Astrocyte (in vitro differentiated cells and primary cell): ENCODE data around the gene IL5RA. TPM values are rescaled to one million over a fixed set of nuclear protein-coding genes. Genes with fewer than 3 reads are reported as not detected.

ENCODE experiments used
- DNase-seq: peaks from one replicate; pipeline ENCODE4 v3.0.0-alpha.2; 2010; ENCODE audit warnings: low read depth
- FAIRE-seq: peaks from 2 replicates; lab custom pipeline; 2011; peaks lifted over from hg19 to GRCh38; lab: Jason Lieb, UNC
- H2AFZ ChIP-seq: 2 replicates; pipeline ENCODE4 v1.6.0; 2012; ENCODE audit warnings: low read depth, low read length, inconsistent platforms
- H3K27ac ChIP-seq: 2 replicates; pipeline ENCODE4 v1.5.1; 2011; ENCODE audit warnings: low read depth, low read length, inconsistent platforms
- H3K27me3 ChIP-seq: 2 replicates; pipeline ENCODE4 v1.6.0; 2011; ENCODE audit warnings: low read length, inconsistent platforms; ENCODE audit not compliant: insufficient read depth
- H3K36me3 ChIP-seq: 2 replicates; pipeline ENCODE4 v1.5.1; 2011; ENCODE audit warnings: low read length, inconsistent platforms; ENCODE audit not compliant: insufficient read depth
- H3K4me1 ChIP-seq: 2 replicates; pipeline ENCODE4 v1.5.1; 2011; ENCODE audit warnings: low read length, inconsistent platforms; ENCODE audit not compliant: insufficient read depth
- H3K4me2 ChIP-seq: 2 replicates; pipeline ENCODE4 v1.6.0; 2012; ENCODE audit warnings: low read length, inconsistent platforms
- H3K4me3 ChIP-seq: 2 replicates; pipeline ENCODE4 v1.5.1; 2011; ENCODE audit warnings: low read depth, mild to moderate bottlenecking, low read length, inconsistent platforms; ENCODE audit not compliant: insufficient read depth
- H3K79me2 ChIP-seq: 2 replicates; pipeline ENCODE4 v1.6.0; 2012; ENCODE audit warnings: mild to moderate bottlenecking, low read length, inconsistent platforms; ENCODE audit not compliant: insufficient read depth
- H3K9ac ChIP-seq: 2 replicates; pipeline ENCODE4 v1.6.0; 2012; ENCODE audit warnings: mild to moderate bottlenecking, low read length, inconsistent platforms
- H3K9me3 ChIP-seq: 2 replicates; pipeline ENCODE4 v1.5.1; 2012; ENCODE audit warnings: low read depth, mild to moderate bottlenecking, low read length, inconsistent platforms; ENCODE audit not compliant: insufficient read depth
- H4K20me1 ChIP-seq: 2 replicates; pipeline ENCODE4 v1.6.0; 2012; ENCODE audit warnings: low read length, inconsistent platforms; ENCODE audit not compliant: insufficient read depth
- H3K27ac Mint-ChIP-seq: one replicate; pipeline ENCODE4 v1.8.0; 2021; ENCODE audit warnings: mild to moderate bottlenecking, mixed read lengths; ENCODE audit not compliant: unreplicated experiment
- H3K27me3 Mint-ChIP-seq: one replicate; pipeline ENCODE4 v1.8.0; 2021; ENCODE audit warnings: low read depth, mixed read lengths; ENCODE audit not compliant: unreplicated experiment
- H3K36me3 Mint-ChIP-seq: one replicate; pipeline ENCODE4 v1.8.0; 2021; ENCODE audit warnings: low read depth, mixed read lengths; ENCODE audit not compliant: unreplicated experiment
- H3K4me1 Mint-ChIP-seq: one replicate; pipeline ENCODE4 v1.8.0; 2021; ENCODE audit warnings: low read depth, mixed read lengths; ENCODE audit not compliant: unreplicated experiment
- H3K4me3 Mint-ChIP-seq: one replicate; pipeline ENCODE4 v1.8.0; 2021; ENCODE audit warnings: mild to moderate bottlenecking, moderate library complexity, mixed read lengths; ENCODE audit not compliant: unreplicated experiment
- H3K9me3 Mint-ChIP-seq: one replicate; pipeline ENCODE4 v1.8.0; 2021; ENCODE audit warnings: mild to moderate bottlenecking, mixed read lengths; ENCODE audit not compliant: unreplicated experiment
- EZH2 ChIP-seq: IDR thresholded peaks from 2 replicates; pipeline ENCODE4 v1.6.1; 2012; ENCODE audit warnings: mild to moderate bottlenecking, low read length, inconsistent platforms; ENCODE audit not compliant: insufficient read depth
- total RNA-seq: library from RNA; stranded (reverse); gene quantifications from 2 replicates; pipeline ENCODE4 v1.2.1, GENCODE V29; 2021
- TF ChIP-seq, protein P1 (sequence below): IDR thresholded peaks from 2 replicates; pipeline ENCODE4 v1.5.1; 2011; ENCODE audit warnings: low read depth, mild to moderate bottlenecking, inconsistent platforms, low read length, moderate library complexity; ENCODE audit not compliant: insufficient read depth

The IL5RA gene
- total RNA-seq, 1 donor from 2014 or later = not detected

DNA sequence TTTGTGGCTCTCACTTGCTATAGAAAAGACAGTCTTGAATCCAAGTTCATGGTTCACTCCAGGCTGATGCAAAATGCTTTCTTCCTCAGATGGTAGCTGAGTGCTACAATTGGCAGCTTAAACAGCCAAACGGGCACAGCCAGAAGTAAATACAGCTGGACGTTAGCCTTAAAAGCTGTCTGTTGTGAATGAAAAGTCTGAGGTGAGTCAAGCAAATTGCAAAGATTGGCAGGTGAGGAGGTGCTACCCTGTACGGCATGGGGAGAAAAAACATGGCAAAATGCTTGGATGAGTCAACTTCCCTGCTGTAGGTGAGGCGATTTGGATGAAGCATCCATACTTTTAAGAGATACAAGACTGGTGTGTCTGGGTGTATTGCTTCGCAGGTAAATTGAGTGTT lies 40.5 kb downstream of the IL5RA start:
- no peak overlapping the region for H3K9ac ChIP-seq
- H3K4me1 ChIP-seq = no peaks in the 10 kb centered on the region
- H3K4me3 ChIP-seq = no peak overlapping the region
- FAIRE-seq (no peak), DNase-seq (no peak)
- no peaks in the 10 kb centered on the region for H3K36me3 ChIP-seq
- no peaks in the 10 kb centered on the region for H3K27me3 ChIP-seq
- Mint-ChIP-seq H3K9me3 (peaks cover 11% of the 10 kb centered on the region), H3K4me1 (no peaks in the 10 kb centered on the region), H3K36me3 (no peaks in the 10 kb centered on the region), H3K4me3 (no peak overlapping the region), H3K27me3 (no peaks in the 10 kb centered on the region), H3K27ac (no peak overlapping the region)
- no peak overlapping the region for H2AFZ ChIP-seq
- TF ChIP-seq, protein P1, sequence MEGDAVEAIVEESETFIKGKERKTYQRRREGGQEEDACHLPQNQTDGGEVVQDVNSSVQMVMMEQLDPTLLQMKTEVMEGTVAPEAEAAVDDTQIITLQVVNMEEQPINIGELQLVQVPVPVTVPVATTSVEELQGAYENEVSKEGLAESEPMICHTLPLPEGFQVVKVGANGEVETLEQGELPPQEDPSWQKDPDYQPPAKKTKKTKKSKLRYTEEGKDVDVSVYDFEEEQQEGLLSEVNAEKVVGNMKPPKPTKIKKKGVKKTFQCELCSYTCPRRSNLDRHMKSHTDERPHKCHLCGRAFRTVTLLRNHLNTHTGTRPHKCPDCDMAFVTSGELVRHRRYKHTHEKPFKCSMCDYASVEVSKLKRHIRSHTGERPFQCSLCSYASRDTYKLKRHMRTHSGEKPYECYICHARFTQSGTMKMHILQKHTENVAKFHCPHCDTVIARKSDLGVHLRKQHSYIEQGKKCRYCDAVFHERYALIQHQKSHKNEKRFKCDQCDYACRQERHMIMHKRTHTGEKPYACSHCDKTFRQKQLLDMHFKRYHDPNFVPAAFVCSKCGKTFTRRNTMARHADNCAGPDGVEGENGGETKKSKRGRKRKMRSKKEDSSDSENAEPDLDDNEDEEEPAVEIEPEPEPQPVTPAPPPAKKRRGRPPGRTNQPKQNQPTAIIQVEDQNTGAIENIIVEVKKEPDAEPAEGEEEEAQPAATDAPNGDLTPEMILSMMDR = no peak
- no peak for TF ChIP-seq EZH2
- H3K9me3 ChIP-seq = no peaks in the 10 kb centered on the region
- no peak overlapping the region for H3K27ac ChIP-seq
- no peaks in the 10 kb centered on the region for H3K79me2 ChIP-seq
- no peaks in the 10 kb centered on the region for H4K20me1 ChIP-seq
- no peak overlapping the region for H3K4me2 ChIP-seq

DNA sequence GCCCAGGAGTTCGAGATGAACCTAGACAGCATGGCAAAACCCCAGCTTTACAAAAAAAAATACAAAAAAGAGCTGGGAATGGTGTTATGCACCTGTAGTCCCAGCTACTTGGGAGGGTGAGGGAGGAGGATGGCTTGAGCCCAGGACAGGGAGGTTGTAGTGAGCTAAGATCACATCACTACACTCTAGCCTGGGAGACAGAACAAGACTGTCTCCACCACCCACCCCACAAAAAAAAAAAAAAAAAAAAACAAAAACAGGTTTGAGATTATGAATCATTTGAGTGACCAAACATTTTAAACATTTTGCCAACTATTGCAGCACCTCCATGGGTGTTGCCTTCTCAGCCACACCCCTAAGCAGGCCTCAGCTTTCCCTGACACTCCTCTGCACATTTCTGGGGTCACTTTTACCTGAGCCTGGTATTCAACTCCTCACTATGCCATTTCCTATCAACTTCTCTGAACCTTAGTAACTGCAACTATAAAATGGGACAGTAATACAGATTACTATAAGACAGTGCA lies 41.8 kb downstream of the IL5RA start:
- Histone ChIP-seq H3K9me3 (no peaks in the 10 kb centered on the region), H3K9ac (no peak overlapping the region), H3K79me2 (no peaks in the 10 kb centered on the region), H2AFZ (no peak overlapping the region), H3K4me2 (no peak overlapping the region), H4K20me1 (no peaks in the 10 kb centered on the region), H3K27me3 (no peaks in the 10 kb centered on the region), H3K36me3 (no peaks in the 10 kb centered on the region), H3K27ac (no peak overlapping the region), H3K4me1 (no peaks in the 10 kb centered on the region), H3K4me3 (no peak overlapping the region)
- no peak for FAIRE-seq
- H3K27me3 Mint-ChIP-seq = no peaks in the 10 kb centered on the region
- no peaks in the 10 kb centered on the region for H3K4me1 Mint-ChIP-seq
- no peak overlapping the region for H3K27ac Mint-ChIP-seq
- peaks cover 9% of the 10 kb centered on the region for H3K9me3 Mint-ChIP-seq
- no peaks in the 10 kb centered on the region for H3K36me3 Mint-ChIP-seq
- no peak overlapping the region for H3K4me3 Mint-ChIP-seq
- no peak for TF ChIP-seq EZH2
- TF ChIP-seq, protein P1 = no peak
- DNase-seq = no peak

DNA sequence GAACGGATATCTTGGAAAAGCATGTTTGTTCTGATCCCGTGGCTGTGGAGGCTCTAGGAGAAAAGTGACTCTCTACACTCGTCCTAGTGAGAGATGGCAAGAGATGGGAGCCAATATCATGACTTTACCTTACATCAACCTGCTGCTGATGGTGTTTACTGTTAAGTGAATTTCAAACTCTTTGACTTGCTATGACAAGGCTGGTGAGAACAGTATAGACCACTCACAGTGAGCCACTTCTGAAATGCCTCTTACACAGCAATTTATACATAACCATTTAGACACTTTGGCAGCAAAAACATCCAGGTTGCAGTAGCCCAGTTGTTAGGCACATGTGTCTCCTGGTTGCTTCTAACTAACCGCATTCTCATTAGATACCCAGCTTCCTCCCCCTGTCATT lies 43.3 kb downstream of the IL5RA start:
- Mint-ChIP-seq H3K4me3 (no peak overlapping the region), H3K27ac (no peak overlapping the region), H3K9me3 (peaks cover 6% of the 10 kb centered on the region), H3K27me3 (no peaks in the 10 kb centered on the region), H3K36me3 (no peaks in the 10 kb centered on the region), H3K4me1 (no peaks in the 10 kb centered on the region)
- no peak overlapping the region for H3K4me3 ChIP-seq
- no peaks in the 10 kb centered on the region for H3K36me3 ChIP-seq
- H2AFZ ChIP-seq = no peak overlapping the region
- FAIRE-seq (no peak), DNase-seq (no peak)
- TF ChIP-seq EZH2 = no peak
- TF ChIP-seq, protein P1 = no peak
- no peaks in the 10 kb centered on the region for H3K9me3 ChIP-seq
- H3K4me1 ChIP-seq = no peaks in the 10 kb centered on the region
- H3K27ac ChIP-seq = no peak overlapping the region
- no peak overlapping the region for H3K9ac ChIP-seq
- H3K79me2 ChIP-seq = no peaks in the 10 kb centered on the region
- no peak overlapping the region for H3K4me2 ChIP-seq
- H4K20me1 ChIP-seq = no peaks in the 10 kb centered on the region
- H3K27me3 ChIP-seq = no peaks in the 10 kb centered on the region
